Fibroblast of lung (primary cell): Measurements from ENCODE around the gene CACNG3. TPM values are rescaled to one million over a fixed set of nuclear protein-coding genes. Genes with fewer than 3 reads are reported as not detected.
"Not testable (repeated sequence)": the region's sequence is repeated elsewhere in the genome, so short reads cannot be mapped to it uniquely, and the experiment has no call there.

Source experiments
- DNase-seq, 2 donors: peaks; one replicate each; pipeline versions ENCODE4 v3.0.0 to v3.0.0-alpha.2; 2010; ENCODE audit warnings: low read depth in 2 of 2
- H2AFZ ChIP-seq: 2 replicates; pipeline ENCODE4 v1.5.1; 2012; ENCODE audit warnings: low read length, control low read depth, inconsistent platforms
- H3K27ac ChIP-seq: 2 replicates; pipeline ENCODE4 v1.5.1; 2011; ENCODE audit warnings: low read length, control low read depth; ENCODE audit not compliant: insufficient read depth
- H3K27me3 ChIP-seq: 2 replicates; pipeline ENCODE4 v1.5.1; 2011; ENCODE audit warnings: mild to moderate bottlenecking, low read length; ENCODE audit not compliant: control insufficient read depth, insufficient read depth
- H3K36me3 ChIP-seq: 2 replicates; pipeline ENCODE4 v1.5.1; 2011; ENCODE audit warnings: low read length; ENCODE audit not compliant: control insufficient read depth, insufficient read depth
- H3K4me1 ChIP-seq: 2 replicates; pipeline ENCODE4 v1.5.1; 2011; ENCODE audit warnings: low read length; ENCODE audit not compliant: control insufficient read depth, insufficient read depth; ENCODE audit errors: extremely low read depth
- H3K4me2 ChIP-seq: 2 replicates; pipeline ENCODE4 v1.5.1; 2011; ENCODE audit warnings: low read length, control low read depth; ENCODE audit not compliant: insufficient read depth; ENCODE audit errors: extremely low read depth
- H3K4me3 ChIP-seq, 4 experiments: fragments of 200-600 bp in 1 of 4; sonication (generic) in 1 of 4; replicated peaks in 1 of 4; 2 replicates each; pipeline ENCODE4 v1.5.1; 2011 to 2016; ENCODE audit warnings: low read length in 4 of 4, low read depth in 3 of 4, mild to moderate bottlenecking in 3 of 4, control low read depth in 2 of 4, inconsistent platforms in 1 of 4, mixed read lengths in 1 of 4; ENCODE audit not compliant: insufficient read depth in 1 of 4; ENCODE audit errors: control extremely low read depth in 1 of 4
- H3K79me2 ChIP-seq: 2 replicates; pipeline ENCODE4 v1.5.1; 2012; ENCODE audit warnings: mild to moderate bottlenecking, low read length, inconsistent platforms; ENCODE audit not compliant: control insufficient read depth, insufficient read depth
- H3K9ac ChIP-seq: 2 replicates; pipeline ENCODE4 v1.5.1; 2011; ENCODE audit warnings: mild to moderate bottlenecking, low read length, control low read depth; ENCODE audit not compliant: insufficient read depth
- H3K9me3 ChIP-seq: 2 replicates; pipeline ENCODE4 v1.5.1; 2012; ENCODE audit warnings: low read depth, low read length; ENCODE audit not compliant: control insufficient read depth, insufficient read depth
- H4K20me1 ChIP-seq: 2 replicates; pipeline ENCODE4 v1.5.1; 2011; ENCODE audit warnings: low read length; ENCODE audit not compliant: control insufficient read depth, insufficient read depth; ENCODE audit errors: extremely low read depth
- CTCF ChIP-seq, 2 donors: IDR thresholded peaks in 1 of 2; conservative IDR thresholded peaks in 1 of 2; 1 replicate in 1 of 2; 2 replicates in 1 of 2; pipeline ENCODE4 v1.5.1; 2011 to 2012; ENCODE audit warnings: low read length in 2 of 2, control low read depth in 1 of 2, inconsistent platforms in 1 of 2, low read depth in 1 of 2, mild to moderate bottlenecking in 1 of 2
- EZH2 ChIP-seq: IDR thresholded peaks from 2 replicates; pipeline ENCODE4 v1.5.1; 2012; ENCODE audit warnings: low read length, control low read depth, mild to moderate bottlenecking; ENCODE audit errors: missing control alignments
- polyA plus RNA-seq, 2 donors: library from polyadenylated mRNA; depleted of rRNA in 1 of 2; stranded (reverse) in 1 of 2; unstranded in 1 of 2; fragments of >200 nt; gene quantifications; 2 replicates each; pipeline ENCODE4 v1.2.1, GENCODE V29; 2011 to 2012; ENCODE audit warnings: missing spikeins in 1 of 2
- total RNA-seq: library from RNA; depleted of rRNA; stranded (reverse); fragments of >200 nt; gene quantifications from 2 replicates; pipeline ENCODE4 v1.2.1, GENCODE V29; 2014

Gene CACNG3
- total and polyA plus RNA-seq, 2 donors (not counting 1 experiment from before 2014, with no cell fraction given) = not detected

DNA sequence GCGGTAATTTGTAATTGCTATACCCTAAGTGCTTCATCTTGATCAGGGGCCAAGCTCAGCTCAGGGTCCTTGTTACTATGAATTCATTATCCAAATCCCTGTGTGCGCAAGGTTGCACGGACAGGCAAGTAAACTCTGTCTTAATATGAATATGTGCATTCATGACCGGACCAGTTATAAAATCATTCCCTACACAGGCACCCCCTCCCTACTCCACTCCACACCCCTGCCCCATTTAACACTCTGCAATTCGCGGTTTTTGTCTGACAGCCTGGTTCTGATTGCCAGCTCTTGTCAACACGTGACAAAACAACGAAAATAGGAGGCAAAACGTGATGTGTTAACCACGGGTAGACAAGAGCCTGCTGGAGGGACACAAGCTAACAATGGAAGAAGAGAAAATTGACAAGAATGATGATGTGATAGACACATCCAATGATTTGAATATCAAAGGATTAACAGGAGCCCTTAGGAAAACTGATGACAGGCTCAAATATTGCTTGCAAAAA lies 76.5 kb downstream of the CACNG3 start:
- Histone ChIP-seq H3K9ac (no peak overlapping the region), H3K4me1 (no peaks in the 10 kb centered on the region), H3K4me2 (no peak overlapping the region), H2AFZ (no peak overlapping the region), H3K4me3 (no peak overlapping the region), H3K27ac (no peak overlapping the region), H3K79me2 (no peaks in the 10 kb centered on the region), H3K9me3 (no peaks in the 10 kb centered on the region), H3K36me3 (no peaks in the 10 kb centered on the region), H4K20me1 (no peaks in the 10 kb centered on the region), H3K27me3 (no peaks in the 10 kb centered on the region)
- TF ChIP-seq CTCF (conservative IDR thresholded peaks at IDR 0.05 in 1 of 2, IDR thresholded peaks at IDR 0.05 in 1 of 2; ENCODE audit: low read depth in 1 of 2, low read length in 2 of 2) (no peak), EZH2 (no peak)
- DNase-seq = no peak

DNA sequence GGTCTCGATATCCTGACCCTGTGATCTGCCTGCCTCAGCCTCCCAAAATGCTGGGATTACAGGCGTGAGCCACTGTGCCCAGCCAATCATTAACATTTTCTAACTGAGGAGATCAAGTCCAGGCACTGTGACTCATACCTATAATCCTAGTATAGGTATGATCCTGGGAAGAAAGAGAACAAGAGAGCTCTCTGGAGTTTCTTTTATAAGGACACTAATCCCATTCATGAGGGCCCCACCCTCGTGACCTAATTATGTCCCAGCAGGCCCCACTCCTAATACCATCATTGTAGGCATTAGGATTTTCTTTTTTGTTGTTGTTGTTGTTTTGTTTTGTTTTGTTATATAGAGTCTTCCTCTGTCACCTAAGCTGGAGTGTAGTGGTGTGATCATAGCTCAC lies 80.4 kb downstream of the CACNG3 start:
- H3K36me3 ChIP-seq = no peaks in the 10 kb centered on the region

DNA sequence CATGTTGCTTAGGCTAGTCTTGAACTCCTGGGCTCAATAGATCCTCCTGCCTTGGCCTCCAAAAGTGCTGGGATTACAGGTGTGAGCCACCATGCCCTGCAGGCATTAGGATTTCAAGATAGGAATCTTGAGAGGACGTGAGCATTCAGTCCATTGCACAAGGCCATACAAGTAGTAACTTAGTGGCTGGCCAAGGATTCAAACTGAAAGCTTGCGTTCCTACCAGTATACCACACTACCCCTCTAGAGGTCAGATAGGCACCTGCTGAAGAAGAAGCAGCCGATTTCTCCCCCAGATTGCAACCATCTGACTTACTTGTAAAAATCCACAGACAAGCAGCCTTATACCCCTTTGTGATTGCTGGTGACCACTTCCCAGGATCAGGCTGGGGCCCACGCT lies 80.9 kb downstream of the CACNG3 start:
- H2AFZ ChIP-seq = no peak overlapping the region
- H3K4me3 ChIP-seq = no peak overlapping the region
- no peaks in the 10 kb centered on the region for H3K27me3 ChIP-seq
- no peaks in the 10 kb centered on the region for H3K79me2 ChIP-seq
- no peaks in the 10 kb centered on the region for H3K9me3 ChIP-seq
- no peaks in the 10 kb centered on the region for H4K20me1 ChIP-seq
- no peak overlapping the region for H3K4me2 ChIP-seq
- no peak overlapping the region for H3K9ac ChIP-seq
- TF ChIP-seq CTCF (conservative IDR thresholded peaks at IDR 0.05 in 1 of 2, IDR thresholded peaks at IDR 0.05 in 1 of 2; ENCODE audit: low read depth in 1 of 2, low read length in 2 of 2) (no peak), EZH2 (no peak)
- DNase-seq = no peak
- no peaks in the 10 kb centered on the region for H3K36me3 ChIP-seq
- H3K4me1 ChIP-seq = no peaks in the 10 kb centered on the region
- no peak overlapping the region for H3K27ac ChIP-seq

More for the DNA sequence above, 80.4 kb downstream of the CACNG3 start:
- Histone ChIP-seq H3K79me2 (no peaks in the 10 kb centered on the region), H2AFZ (no peak overlapping the region), H3K4me1 (no peaks in the 10 kb centered on the region), H3K9me3 (no peaks in the 10 kb centered on the region), H3K4me3 (no peak overlapping the region), H3K9ac (no peak overlapping the region), H4K20me1 (no peaks in the 10 kb centered on the region), H3K27ac (no peak overlapping the region), H3K27me3 (no peaks in the 10 kb centered on the region), H3K4me2 (no peak overlapping the region)
- no peak for TF ChIP-seq EZH2
- no peak for TF ChIP-seq CTCF (conservative IDR thresholded peaks at IDR 0.05 in 1 of 2, IDR thresholded peaks at IDR 0.05 in 1 of 2; ENCODE audit: low read depth in 1 of 2, low read length in 2 of 2)
- no peak for DNase-seq

- not testable (repeated sequence) for H3K27me3 ChIP-seq, H3K27ac ChIP-seq, H3K36me3 ChIP-seq, H3K4me2 ChIP-seq, H3K4me1 ChIP-seq, H3K4me3 ChIP-seq, H3K79me2 ChIP-seq, H2AFZ ChIP-seq, H3K9ac ChIP-seq, DNase-seq, H3K9me3 ChIP-seq, H4K20me1 ChIP-seq
These were observed 87.7 kb downstream of the CACNG3 start for GRCh38 chr16:24343829-24344228.
